ENCODE results near the gene SPRYD3. TPM values are rescaled to one million over a fixed set of nuclear protein-coding genes. Genes with fewer than 3 reads are reported as not detected.

SPRYD3 gene
- polyA plus RNA-seq, 3 donors = 17.8 to 26.9 (median 21.8) TPM

- no peak for DNase-seq
- Mint-ChIP-seq H3K4me3 (no peak overlapping the region), H3K36me3 (peaks cover 88 to 93% of the 10 kb centered on the region in 2 donors), H3K4me1 (peaks cover 29% of the 10 kb centered on the region), H3K27me3 (ENCODE audit: low read depth in 3 of 3) (no peaks in the 10 kb centered on the region), H3K27ac (peak overlapping the region in 3 of 7 donors; percentile 9 to 66 (median 46)), H3K9me3 (peaks cover 0 to 1% (median 0%) of the 10 kb centered on the region in 7 donors)
- H3K4me3 ChIP-seq (replicated peaks in 1 of 3; ENCODE audit: low read depth in 2 of 3, low read length in 3 of 3) = no peak overlapping the region
- H3K9ac ChIP-seq (ENCODE audit: insufficient read depth, low read length, poor library complexity, severe bottlenecking) = no peak overlapping the region
- no peak overlapping the region for H3K27ac ChIP-seq (ENCODE audit: low read depth in 1 of 2, low read length in 2 of 2)
- peaks cover 11 to 23% of the 10 kb centered on the region in 2 donors for H3K4me1 ChIP-seq (ENCODE audit: control insufficient read depth in 1 of 2, insufficient read depth in 2 of 2, low read length in 2 of 2)
- H3K27me3 ChIP-seq (ENCODE audit: control insufficient read depth in 2 of 2, insufficient read depth in 2 of 2, low read length in 2 of 2) = no peaks in the 10 kb centered on the region
- H3K9me3 ChIP-seq (replicated peaks in 1 of 2; ENCODE audit: control insufficient read depth in 1 of 2, insufficient read depth in 1 of 2, low read length in 2 of 2) = no peaks in the 10 kb centered on the region
- no peak for TF ChIP-seq CTCF (IDR thresholded peaks at IDR 0.05)
- no peak overlapping the region for H3K4me2 ChIP-seq (replicated peaks; ENCODE audit: extremely low read depth, low read length, poor library complexity, severe bottlenecking)
- no peak overlapping the region for H2AFZ ChIP-seq (ENCODE audit: insufficient read depth, low read depth, low read length, poor library complexity, severe bottlenecking)
- intact Hi-C loops (cut with micrococcal nuclease) = loop anchor here (5.0 kb wide), 2 partner anchors 35 to 130 kb away; partner anchors contain the start of gene SOAT2 (in 1 of the 2)
- H3K36me3 ChIP-seq (replicated peaks in 1 of 2; ENCODE audit: control insufficient read depth in 1 of 2, insufficient read depth in 2 of 2, low read length in 2 of 2) = peaks cover 62 to 85% of the 10 kb centered on the region in 2 donors
- WGBS (ENCODE audit: insufficient coverage) = 89% methylated on average over 3 of the region's 7 CpGs
- H4K20me1 ChIP-seq (ENCODE audit: insufficient read depth, low read length) = peaks cover 38% of the 10 kb centered on the region
- no peaks in the 10 kb centered on the region for H3K79me2 ChIP-seq (ENCODE audit: insufficient read depth, low read length)
These were observed 11.9 kb downstream of the SPRYD3 start for GRCh38 chr12:53067074-53067992.

DNA sequence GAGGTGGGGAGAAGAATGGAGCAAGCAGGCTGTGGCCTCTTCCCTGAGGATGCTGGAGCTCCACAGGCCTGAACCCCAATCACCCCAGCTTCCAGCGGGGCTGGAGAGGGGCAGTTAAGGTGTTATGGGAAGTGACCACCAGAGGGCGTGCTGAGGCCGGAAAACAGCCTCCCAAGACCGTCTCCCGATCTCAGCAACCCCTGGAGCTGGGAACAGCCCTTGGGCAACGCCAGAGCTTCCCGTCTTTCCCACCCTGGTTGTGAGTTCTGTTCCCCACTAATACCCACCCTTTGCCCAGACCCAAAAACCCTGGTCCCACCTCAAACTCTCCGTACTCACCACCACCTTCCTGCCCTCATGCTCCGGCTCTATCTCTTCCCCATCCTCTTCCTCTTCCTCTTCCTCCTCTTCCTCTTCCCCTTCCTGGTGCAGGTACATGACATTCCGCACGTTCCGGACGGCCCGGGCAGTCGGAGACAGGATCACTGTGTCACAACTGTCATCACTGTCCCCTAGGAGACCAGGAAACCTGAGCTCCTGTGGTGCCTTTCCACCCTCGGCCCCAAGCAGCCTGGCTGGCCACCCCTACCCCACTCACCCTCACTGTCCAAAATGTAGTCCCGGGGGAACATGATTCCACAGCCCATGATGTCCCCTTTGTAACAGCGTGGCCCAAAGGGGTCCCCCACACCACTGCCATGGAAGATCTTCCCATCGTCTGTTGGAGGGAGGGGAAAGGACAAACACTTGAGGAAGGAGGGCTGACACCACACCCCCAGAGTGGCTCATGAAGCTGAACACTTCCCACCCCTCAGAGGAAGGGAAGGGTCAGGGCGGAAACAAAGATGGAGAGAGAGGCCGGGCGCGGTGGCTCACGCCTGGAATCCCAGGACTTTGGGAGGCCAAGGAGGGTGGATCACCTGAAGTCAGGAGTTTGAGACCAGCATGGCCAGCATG lies 12.9 kb downstream of the SPRYD3 start:
- Mint-ChIP-seq H3K4me3 (peak overlapping the region in 1 of 2 donors; percentile 17), H3K9me3 (peaks cover 0 to 1% (median 0%) of the 10 kb centered on the region in 7 donors), H3K27me3 (ENCODE audit: low read depth in 3 of 3) (peaks cover 0 to 1% (median 1%) of the 10 kb centered on the region in 3 donors), H3K27ac (peak overlapping the region in 3 of 7 donors; percentile 23 to 66 (median 48)), H3K36me3 (peaks cover 78 to 82% of the 10 kb centered on the region in 2 donors), H3K4me1 (peaks cover 24% of the 10 kb centered on the region)
- Histone ChIP-seq H3K27ac (ENCODE audit: low read depth in 1 of 2, low read length in 2 of 2) (no peak overlapping the region), H3K9me3 (replicated peaks in 1 of 2; ENCODE audit: control insufficient read depth in 1 of 2, insufficient read depth in 1 of 2, low read length in 2 of 2) (no peaks in the 10 kb centered on the region), H3K79me2 (ENCODE audit: insufficient read depth, low read length) (no peaks in the 10 kb centered on the region), H3K4me3 (replicated peaks in 1 of 3; ENCODE audit: low read depth in 2 of 3, low read length in 3 of 3) (no peak overlapping the region), H3K9ac (ENCODE audit: insufficient read depth, low read length, poor library complexity, severe bottlenecking) (no peak overlapping the region), H2AFZ (ENCODE audit: insufficient read depth, low read depth, low read length, poor library complexity, severe bottlenecking) (no peak overlapping the region), H3K4me1 (ENCODE audit: control insufficient read depth in 1 of 2, insufficient read depth in 2 of 2, low read length in 2 of 2) (peaks cover 4 to 15% of the 10 kb centered on the region in 2 donors), H4K20me1 (ENCODE audit: insufficient read depth, low read length) (peaks cover 29% of the 10 kb centered on the region), H3K27me3 (ENCODE audit: control insufficient read depth in 2 of 2, insufficient read depth in 2 of 2, low read length in 2 of 2) (no peaks in the 10 kb centered on the region), H3K36me3 (replicated peaks in 1 of 2; ENCODE audit: control insufficient read depth in 1 of 2, insufficient read depth in 2 of 2, low read length in 2 of 2) (peaks cover 57 to 74% of the 10 kb centered on the region in 2 donors), H3K4me2 (replicated peaks; ENCODE audit: extremely low read depth, low read length, poor library complexity, severe bottlenecking) (no peak overlapping the region)
- peak; percentile 54 to 72 (median 67) for DNase-seq
- peak; percentile 96 for TF ChIP-seq CTCF (IDR thresholded peaks at IDR 0.05)
- intact Hi-C loops (cut with micrococcal nuclease) = loop anchor here (1.0 to 5.0 kb wide), 3 partner anchors 33 to 131 kb away; partner anchors contain the start of gene SOAT2 (in 1 of the 2)
- WGBS (ENCODE audit: insufficient coverage) = 28% methylated on average over 11 of the region's 24 CpGs
